ENCODE results near the gene ZNF821.

DNA sequence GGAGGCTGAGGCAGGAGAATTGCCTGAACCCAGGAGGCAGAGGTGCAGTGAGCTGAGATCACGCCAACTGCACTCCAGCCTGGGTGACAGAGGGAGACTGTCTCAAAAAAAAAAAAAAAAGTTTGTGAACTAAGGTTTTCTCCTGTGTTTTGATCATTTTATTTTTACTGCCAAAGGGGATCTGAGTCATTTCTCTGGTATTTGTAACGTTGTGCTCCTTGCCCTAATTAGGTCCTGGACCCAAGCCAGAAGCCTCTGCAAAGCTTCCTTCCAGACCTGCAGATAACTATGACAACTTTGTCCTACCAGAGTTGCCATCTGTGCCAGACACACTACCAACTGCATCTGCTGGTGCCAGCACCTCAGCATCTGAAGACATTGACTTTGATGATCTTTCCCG is 43.4 kb upstream of the ZNF821 start:
- TF ChIP-seq CTCF (IDR thresholded peaks at IDR 0.05; ENCODE audit: control extremely low read depth in 1 of 3, insufficient read depth in 1 of 3, low read depth in 1 of 3, low read length in 3 of 3) (no peak), CHD2 (IDR thresholded peaks at IDR 0.05; ENCODE audit: low read length) (no peak), EGR1 (IDR thresholded peaks at IDR 0.05; ENCODE audit: borderline replicate concordance, low read depth, low read length) (no peak), POLR2A (IDR thresholded peaks at IDR 0.05; ENCODE audit: control extremely low read depth in 1 of 2, low read depth in 2 of 2, low read length in 2 of 2) (no peak), MAX (IDR thresholded peaks at IDR 0.05) (no peak)
